GOT3 (cell line): ENCODE results near the gene E2F3.

ENCODE experiments used
- DNase-seq: peaks from one replicate; lab custom pipeline; 2025; ENCODE audit warnings: mixed read lengths; lab: John Stamatoyannopoulos, UW

Gene E2F3

DNA sequence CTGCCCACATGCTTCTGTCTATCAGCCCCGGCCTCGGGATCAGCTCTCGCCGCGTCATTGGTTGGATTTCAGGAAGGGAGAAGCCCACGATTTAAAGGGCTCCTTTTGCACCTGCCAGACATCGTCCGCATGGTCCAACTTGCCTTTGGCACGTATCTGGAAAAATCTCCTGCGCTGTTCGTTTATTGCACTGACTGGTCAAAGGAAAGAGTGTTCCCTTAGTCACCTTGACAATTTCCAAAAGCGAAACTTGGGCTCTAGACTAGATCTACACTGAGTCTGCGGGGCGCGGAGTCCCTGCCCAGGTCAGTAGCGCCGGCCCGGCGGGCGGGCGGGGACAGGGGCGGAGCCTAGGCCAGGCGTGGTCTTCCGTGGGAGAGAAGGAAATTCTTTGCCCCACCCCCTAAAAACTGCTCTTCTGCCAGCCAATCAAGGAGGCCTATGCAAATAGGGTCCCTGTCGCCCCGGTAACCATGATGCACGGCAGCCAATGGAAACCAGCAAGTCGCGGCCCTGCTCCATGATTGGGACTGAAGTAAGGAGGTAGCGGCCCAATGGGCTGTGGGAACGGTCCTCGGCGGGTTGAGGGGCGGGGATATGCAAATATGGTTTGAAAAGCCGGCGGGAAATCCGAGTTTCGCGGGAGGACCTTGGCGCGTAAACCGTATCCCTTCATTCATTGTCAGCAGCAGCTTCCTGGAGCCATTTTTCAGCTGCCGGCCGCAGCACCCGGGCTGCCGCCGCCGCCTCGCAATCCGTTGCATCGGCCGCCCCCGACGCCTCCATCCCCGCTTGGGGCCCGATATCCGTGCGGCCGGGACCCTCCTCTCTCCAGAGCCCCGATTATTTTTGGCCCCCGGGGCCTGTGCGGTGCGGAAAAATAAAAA, at the start of gene E2F3:
Gene E2F3, plus strand, starts transcription at position 675 of the 887 bp plus-strand sequence. CDS start 354 bp downstream, outside the sequence.
- peak; percentile 96 for DNase-seq

GRCh38 chr6:20352346-20352745, 49.3 kb upstream of the E2F3 start:
- no peak for DNase-seq

- DNase-seq: no peak
These were observed 48.5 kb upstream of the E2F3 start for GRCh38 chr6:20353134-20353533.

- no peak for DNase-seq
These were observed 47.3 kb upstream of the E2F3 start for GRCh38 chr6:20354366-20354765.

DNA sequence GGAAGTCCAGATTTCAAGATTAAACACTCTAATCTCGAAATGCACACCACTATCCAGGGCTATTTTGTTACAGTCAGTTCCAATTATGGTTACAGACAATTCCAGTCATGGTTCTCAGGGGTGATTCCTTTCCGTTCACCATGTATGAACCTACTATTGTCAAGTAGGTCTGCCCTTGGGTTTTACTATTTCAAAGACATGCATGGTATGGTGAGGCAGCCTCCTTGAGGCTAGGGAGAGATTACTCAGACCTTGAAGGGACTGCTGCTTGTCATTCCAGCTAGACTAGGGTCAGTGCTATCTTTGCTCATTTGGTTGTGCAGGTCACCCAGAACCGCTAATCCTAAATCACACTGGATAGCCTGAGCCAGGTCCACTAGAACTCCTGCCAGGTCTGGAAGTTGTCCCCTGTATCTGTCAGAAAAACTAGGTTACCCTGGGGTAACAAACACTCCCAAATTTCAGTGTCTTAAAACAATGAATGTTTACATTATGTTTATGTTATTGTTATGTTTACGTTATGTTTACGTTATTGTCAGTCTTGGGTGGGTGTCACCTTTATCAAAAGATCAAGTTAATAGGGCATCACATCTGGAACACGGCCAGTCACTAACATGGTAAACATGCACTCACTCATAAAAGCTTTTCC, 41.1 kb upstream of the E2F3 start:
- no peak for DNase-seq

- DNase-seq: no peak
These were observed 39.1 kb upstream of the E2F3 start for GRCh38 chr6:20362623-20363022.

DNA sequence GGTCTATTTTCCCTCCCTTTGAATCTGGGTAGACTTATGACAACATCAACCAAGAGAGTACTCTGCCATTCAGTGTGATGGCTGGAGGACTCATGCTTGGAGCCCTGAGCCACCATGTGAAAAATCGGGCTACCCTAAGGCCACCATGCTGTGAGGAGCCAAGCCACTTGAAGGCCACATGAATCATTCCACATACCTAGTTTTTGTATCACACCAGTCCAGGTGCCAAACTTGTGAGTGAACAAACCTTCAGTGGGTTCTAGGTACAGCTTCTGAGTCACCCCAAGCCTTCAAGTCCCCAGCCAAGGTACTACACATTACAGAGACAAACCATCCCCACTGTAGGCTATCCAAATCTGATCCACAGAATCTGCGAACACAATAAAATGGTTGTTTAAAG, 37.4 kb upstream of the E2F3 start:
- DNase-seq: no peak

DNA sequence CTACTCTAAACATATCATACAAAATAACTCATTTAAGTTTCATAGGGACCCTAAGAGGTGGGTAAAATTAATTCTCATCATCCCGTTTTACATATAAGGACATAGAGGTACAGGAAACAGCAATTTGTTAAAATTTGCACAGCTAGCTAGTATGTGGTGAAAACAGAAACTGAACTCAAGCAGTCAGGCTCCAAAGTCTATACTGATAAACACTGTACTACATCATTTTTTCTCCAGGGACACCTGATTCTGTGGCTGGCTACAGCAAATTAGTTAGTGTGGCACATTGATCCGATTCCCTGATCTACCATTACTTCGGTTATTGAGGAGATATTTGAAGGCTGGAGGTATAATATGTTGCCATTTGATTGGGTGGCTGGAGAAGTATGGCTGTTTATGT, 36.2 kb upstream of the E2F3 start:
- no peak for DNase-seq

DNA sequence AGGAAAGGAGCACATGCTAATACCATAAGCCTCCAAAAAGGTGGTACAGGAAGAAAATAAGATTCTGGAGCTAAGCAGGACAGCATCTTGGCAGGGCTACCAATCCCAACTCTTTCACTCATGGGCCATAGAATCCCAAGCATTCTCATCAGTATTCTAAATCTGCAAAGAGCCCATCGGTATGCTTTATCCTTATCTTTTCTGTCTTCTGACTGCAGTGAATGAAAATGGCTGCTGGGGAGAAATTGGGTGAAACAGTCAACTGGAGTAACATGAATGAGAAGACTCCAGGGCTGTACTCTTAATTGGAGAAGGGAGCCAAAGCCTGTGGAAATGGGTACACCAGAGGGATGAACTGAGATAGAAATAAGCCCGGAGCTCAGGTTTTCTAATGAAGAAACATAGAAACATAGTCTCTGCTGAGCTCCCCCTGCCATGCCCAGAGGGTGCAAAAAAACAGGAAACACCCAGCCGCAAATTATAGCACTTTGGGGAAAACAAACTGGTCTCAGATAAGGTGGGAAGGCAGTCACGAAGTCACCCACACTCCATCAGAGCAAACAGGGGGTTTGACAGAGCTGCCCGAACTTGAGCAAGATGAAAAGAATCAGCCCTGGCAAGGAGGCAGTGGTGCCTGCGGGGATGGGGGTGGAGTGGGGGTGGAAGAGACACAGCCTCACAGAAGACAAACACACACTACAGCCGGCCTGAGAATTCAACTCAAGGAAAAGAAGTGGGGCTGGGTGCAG, 35.4 kb upstream of the E2F3 start:
- no peak for DNase-seq

DNA sequence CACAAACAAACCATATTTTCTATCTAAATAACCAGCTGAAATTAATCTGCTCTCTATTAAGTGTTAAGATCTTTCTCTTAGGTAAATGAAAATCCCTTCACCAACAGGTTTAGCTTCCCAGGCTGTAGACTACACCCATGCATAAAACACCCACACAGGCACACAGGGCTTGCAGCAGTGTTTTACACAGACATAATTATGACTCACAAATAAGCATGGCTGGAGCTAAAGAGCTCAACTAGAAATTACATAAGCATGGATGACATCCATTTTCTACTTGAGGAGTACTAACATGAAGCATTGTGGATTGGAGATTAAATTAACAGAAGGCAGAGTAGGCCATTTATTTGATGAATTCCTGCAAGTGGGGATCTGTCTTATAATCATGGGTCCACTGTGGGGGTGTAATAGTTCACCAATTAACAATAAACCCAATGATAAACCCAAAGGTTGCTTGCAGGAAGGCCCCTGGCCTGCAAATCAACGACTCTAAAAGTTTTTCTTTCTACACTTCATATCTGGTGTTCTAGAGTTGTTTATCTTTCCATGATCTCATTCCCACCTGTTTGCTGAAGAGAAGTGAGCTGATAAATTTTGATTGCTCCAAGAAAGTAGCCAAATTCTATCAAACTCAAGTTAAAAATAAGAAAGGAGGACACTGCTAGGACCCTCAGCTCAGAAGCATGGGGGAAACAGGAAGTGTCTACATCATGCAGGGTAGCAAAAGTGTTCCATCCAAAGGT, 33.8 kb upstream of the E2F3 start:
- no peak for DNase-seq

DNA sequence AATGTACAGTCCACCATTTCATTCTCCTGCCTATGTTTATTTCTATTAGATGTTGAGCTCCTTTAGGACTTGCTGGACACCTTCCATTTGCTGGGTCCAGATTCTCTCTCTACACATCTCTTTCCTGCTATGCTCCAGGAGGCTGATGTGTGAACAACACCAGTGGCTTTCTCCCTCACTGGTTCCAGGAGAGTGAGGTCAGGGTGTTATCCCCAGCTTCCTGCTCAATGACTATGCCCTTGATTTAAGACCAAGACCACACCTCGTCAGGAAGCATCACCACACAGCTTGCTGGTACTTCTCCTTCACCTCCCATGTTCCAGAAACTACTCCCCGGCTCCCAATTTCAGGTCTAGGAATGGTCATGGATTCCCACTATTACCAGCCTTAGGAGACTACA, 31.3 kb upstream of the E2F3 start:
- no peak for DNase-seq

DNA sequence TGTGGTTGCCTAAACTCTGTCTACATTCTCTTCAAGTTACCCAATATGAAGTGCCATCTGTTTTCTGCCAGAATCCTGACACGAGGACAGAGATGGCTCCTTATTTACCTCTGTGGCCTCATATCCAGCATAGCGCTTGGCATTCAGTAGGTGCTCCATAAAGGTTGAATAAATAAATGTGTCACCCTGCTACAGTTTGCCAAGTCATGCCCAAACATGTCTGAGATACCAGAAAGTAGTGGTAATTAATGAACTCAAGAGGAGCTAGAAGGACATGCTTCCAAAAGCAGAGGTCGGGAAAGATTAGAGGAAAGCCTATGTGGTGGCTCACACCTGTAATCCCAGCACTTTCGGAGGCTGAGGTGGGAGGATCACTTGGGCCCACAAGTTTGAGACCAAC, 30.9 kb upstream of the E2F3 start:
- no peak for DNase-seq

DNA sequence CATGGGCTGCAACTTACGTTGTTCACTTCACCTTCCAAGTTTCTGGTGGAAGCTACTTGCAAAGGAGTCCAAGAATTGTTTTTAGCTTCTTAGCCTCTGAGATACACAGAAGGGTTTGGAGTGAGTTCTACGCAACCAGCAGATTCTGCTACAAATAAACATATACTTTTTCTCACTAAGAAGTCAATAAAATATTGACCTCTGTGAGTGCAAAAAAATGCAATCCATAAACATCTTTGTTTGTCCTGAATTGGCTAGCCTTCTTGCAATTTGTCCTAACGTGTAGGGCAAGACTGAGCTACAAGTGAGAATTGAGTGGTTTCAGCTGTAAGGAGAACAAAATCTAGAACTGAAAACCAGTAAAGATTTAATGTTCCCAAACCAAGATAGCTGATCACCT, 26.2 kb upstream of the E2F3 start:
- DNase-seq: no peak

GRCh38 chr6:20377623-20378265, 23.9 kb upstream of the E2F3 start:
- DNase-seq: no peak

DNA sequence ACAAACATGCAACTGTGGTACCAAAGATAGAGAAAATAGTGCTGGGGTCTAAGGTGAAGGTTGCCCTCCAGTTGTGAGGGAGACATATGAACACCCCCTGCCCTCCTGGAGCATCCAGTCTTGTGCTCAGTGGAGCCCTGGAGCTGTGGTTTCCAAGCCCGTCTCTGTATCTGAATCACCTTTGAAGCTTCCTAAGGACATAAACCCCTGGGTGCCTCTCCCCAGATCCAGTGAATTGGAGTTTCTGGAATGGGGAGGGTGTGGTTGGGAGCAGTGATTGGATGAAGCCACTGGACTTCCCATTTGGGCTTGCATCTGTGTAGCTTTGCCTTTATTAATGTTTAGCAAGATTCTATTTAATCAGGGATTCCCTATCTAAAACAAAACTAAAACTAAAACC, 22.4 kb upstream of the E2F3 start:
- no peak for DNase-seq

DNA sequence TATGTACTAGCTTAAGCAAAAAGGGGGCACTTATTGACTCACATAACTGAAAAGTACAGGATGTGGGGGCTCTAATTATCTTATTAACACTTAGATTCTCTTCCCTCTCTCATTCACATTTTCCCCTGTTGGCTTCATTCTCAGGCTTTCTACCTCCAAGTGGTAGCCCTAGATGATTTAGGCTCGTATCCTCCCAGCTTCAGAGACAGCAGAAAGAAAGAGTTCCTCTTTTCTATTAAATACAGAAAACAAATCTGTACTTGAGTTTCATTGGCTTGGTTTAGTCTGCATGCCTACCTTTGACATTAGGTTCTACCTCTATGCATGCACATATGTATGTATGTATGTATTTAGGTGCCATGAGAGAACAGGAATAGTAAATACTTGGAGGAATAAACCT, 15.5 kb upstream of the E2F3 start:
- DNase-seq: no peak

DNA sequence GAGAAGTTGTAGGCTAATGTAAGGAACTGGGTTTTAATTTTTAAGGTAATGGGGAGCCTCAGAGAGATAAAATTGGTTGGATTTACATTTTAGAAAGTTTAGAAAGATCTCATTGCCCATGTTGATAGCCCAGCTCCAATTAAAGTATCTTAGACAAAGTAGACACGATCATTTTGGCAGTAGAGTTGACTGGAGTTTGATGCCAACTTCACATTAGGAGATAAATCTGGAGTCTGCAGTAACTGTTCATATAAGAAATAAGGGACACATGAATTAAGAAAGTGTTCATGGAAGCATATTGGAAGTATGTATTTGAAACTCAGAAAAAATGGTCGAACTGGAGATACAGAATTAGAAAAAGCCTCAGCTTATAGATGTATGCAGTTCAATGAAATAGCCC, 12.6 kb upstream of the E2F3 start:
- DNase-seq: no peak

GRCh38 chr6:20393297-20393696, 8.4 kb upstream of the E2F3 start:
- DNase-seq: no peak

DNA sequence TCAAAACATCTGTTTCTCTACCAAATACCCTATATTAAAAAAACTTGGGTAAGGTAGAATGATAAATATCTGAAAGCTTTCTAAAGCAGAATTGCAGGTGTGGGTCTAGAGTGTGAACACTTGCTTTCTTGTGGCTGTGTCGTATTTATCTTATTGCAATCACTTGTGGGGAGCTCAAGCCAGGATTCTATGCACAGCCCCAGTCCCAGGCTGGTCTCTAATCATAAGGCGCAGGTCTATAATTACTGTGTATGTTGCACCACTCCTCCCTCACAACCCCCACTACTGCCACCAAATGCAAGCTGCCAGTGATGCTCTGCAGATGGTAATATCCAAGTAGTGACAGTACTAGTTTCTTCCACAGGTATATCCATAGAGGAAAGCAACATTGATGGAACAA, 2.2 kb upstream of the E2F3 start:
- no peak for DNase-seq

- DNase-seq: no peak
These were observed 1.0 kb upstream of the E2F3 start for GRCh38 chr6:20400456-20401204.

GRCh38 chr6:20402092-20402341, 338 bp downstream of the E2F3 start:
- no peak for DNase-seq
